TTC549 (cell line): Measurements from ENCODE around the gene FMC1.
"Not testable (repeated sequence)": the region's sequence is repeated elsewhere in the genome, so short reads cannot be mapped to it uniquely, and the experiment has no call there.

Source experiments
- FAIRE-seq: peaks from 2 replicates; lab custom pipeline; 2012; peaks lifted over from hg19 to GRCh38; lab: Jason Lieb, UNC

The FMC1 gene

GRCh38 chr7:139340808-139341057 is 404 bp upstream of the FMC1 start:
- FAIRE-seq, result no peak

GRCh38 chr7:139341776-139342226 is 664 bp downstream of the FMC1 start:
- no peak for FAIRE-seq

- no peak for FAIRE-seq
Observed at GRCh38 chr7:139345042-139345441, 3.9 kb downstream of the FMC1 start.

GRCh38 chr7:139351027-139351426 is 9.9 kb downstream of the FMC1 start:
- no peak for FAIRE-seq

- no peak for FAIRE-seq
Observed at GRCh38 chr7:139354729-139355128, 13.6 kb downstream of the FMC1 start.

- no peak for FAIRE-seq
Observed at GRCh38 chr7:139355320-139355719, 14.2 kb downstream of the FMC1 start.

- not testable (repeated sequence) for FAIRE-seq
Observed at GRCh38 chr7:139357729-139358506, 16.8 kb downstream of the FMC1 start.

- FAIRE-seq, result no peak
Observed at GRCh38 chr7:139358541-139359365, 17.6 kb downstream of the FMC1 start.

GRCh38 chr7:139359366-139360209 is 18.5 kb downstream of the FMC1 start, which contains the start of gene LUC7L2:
LUC7L2 (plus strand) TSS chr7:139359894; CDS start chr7:139360262, 368 bp downstream.
- FAIRE-seq, result peak; percentile 3

GRCh38 chr7:139360210-139360947 is 19.2 kb downstream of the FMC1 start:
- FAIRE-seq, result no peak

- no peak for FAIRE-seq
Observed at GRCh38 chr7:139360948-139361307, 19.8 kb downstream of the FMC1 start.

GRCh38 chr7:139361523-139361922 is 20.4 kb downstream of the FMC1 start:
- no peak for FAIRE-seq

- FAIRE-seq, result no peak
Observed at GRCh38 chr7:139362302-139362701, 21.2 kb downstream of the FMC1 start.

GRCh38 chr7:139362981-139363380 is 21.8 kb downstream of the FMC1 start:
- FAIRE-seq, result no peak

- no peak for FAIRE-seq
Observed at GRCh38 chr7:139365336-139365735, 24.2 kb downstream of the FMC1 start.

- no peak for FAIRE-seq
Observed at GRCh38 chr7:139366400-139366799, 25.3 kb downstream of the FMC1 start.

GRCh38 chr7:139367438-139368155 is 26.5 kb downstream of the FMC1 start:
- no peak for FAIRE-seq

- no peak for FAIRE-seq
Observed at GRCh38 chr7:139370301-139370942, 29.3 kb downstream of the FMC1 start.

GRCh38 chr7:139370943-139371313 is 29.8 kb downstream of the FMC1 start:
- FAIRE-seq, result no peak

GRCh38 chr7:139374246-139374645 is 33.1 kb downstream of the FMC1 start:
- no peak for FAIRE-seq

GRCh38 chr7:139382439-139382838 is 41.3 kb downstream of the FMC1 start:
- no peak for FAIRE-seq
